HCT116 (cell line): ENCODE data around the gene TEX9. TPM values are rescaled to one million over a fixed set of nuclear protein-coding genes. Genes with fewer than 3 reads are reported as not detected.
"Not testable (repeated sequence)": the region's sequence is repeated elsewhere in the genome, so short reads cannot be mapped to it uniquely, and the experiment has no call there.

Experiments
- ATAC-seq: fragments of 200-7000 bp; cut with Tn5 transposase; 2 replicates; pipeline ENCODE4 v1.9.1; 2020; ENCODE audit warnings: mild to moderate bottlenecking, moderate library complexity
- BruUV-seq: library from RNA; stranded (reverse); fragments of 400-500 nt; replicated peaks from 2 replicates; lab custom pipeline; 2021; lab: Mats Ljungman, UMichigan
- CTCF ChIA-PET: fragments of 300-600 bp; sonication (Branson Sonifier 250); formaldehyde crosslinking; loops from one replicate; lab custom pipeline; 2021; ENCODE audit warnings: antibody characterized with exemption; lab: Charles Lee
- POLR2A ChIA-PET: fragments of 300-600, 350-600 bp; sonication (Branson Sonifier 250); formaldehyde crosslinking; loops from one replicate; lab custom pipeline; 2021; ENCODE audit warnings: antibody characterized with exemption; lab: Charles Lee
- RAD21 ChIA-PET, 2 experiments: fragments of 300-600 bp; sonication (Branson Sonifier 250); formaldehyde crosslinking; loops; one replicate each; lab custom pipeline; 2023; ENCODE audit warnings: low total read pairs in 2 of 2; ENCODE audit not compliant: uncharacterized antibody in 2 of 2, unreplicated experiment in 2 of 2, low non-redundant PET in 1 of 2; lab: Charles Lee
- DNase-seq: peaks from one replicate; pipeline ENCODE4 v3.0.0-alpha.2; 2010; ENCODE audit warnings: low read depth, low spot score
- H2AFZ ChIP-seq: fragments of 200-600 bp; shearing (Covaris generic), sonication (generic); 2 replicates; pipeline ENCODE4 v1.6.1; 2017; ENCODE audit warnings: low read depth, mixed run types, mixed read lengths, antibody characterized with exemption, low read length; ENCODE audit not compliant: poor library complexity, severe bottlenecking
- H3K27ac ChIP-seq: 2 replicates; pipeline ENCODE4 v1.5.1; 2012; ENCODE audit warnings: low read depth, low read length
- H3K27me3 ChIP-seq: fragments of 200-600 bp; sonication (generic); 2 replicates; pipeline ENCODE4 v1.6.1; 2016; ENCODE audit warnings: mixed run types, low read length, mixed read lengths; ENCODE audit not compliant: insufficient read depth
- H3K36me3 ChIP-seq, 2 experiments: fragments of 200-500 bp in 1 of 2; fragments of 200-600 bp in 1 of 2; sonication (Bioruptor generic) in 1 of 2; sonication (generic) in 1 of 2; 2 replicates each; pipeline versions ENCODE4 v1.5.1 to v1.6.1; 2014 to 2016; ENCODE audit warnings: low read length in 2 of 2, inconsistent platforms in 1 of 2, mixed read lengths in 1 of 2, mixed run types in 1 of 2; ENCODE audit not compliant: insufficient read depth in 2 of 2, control insufficient read depth in 1 of 2
- H3K4me1 ChIP-seq, 2 experiments: fragments of 200-600 bp in 1 of 2; sonication (generic) in 1 of 2; 2 replicates each; pipeline versions ENCODE4 v1.5.1 to v1.6.1; 2012 to 2017; ENCODE audit warnings: low read length in 2 of 2, inconsistent platforms in 1 of 2, mild to moderate bottlenecking in 1 of 2, mixed read lengths in 1 of 2, mixed run types in 1 of 2, moderate library complexity in 1 of 2; ENCODE audit not compliant: insufficient read depth in 2 of 2, control insufficient read depth in 1 of 2
- H3K4me2 ChIP-seq: fragments of 200-600 bp; sonication (generic); 2 replicates; pipeline ENCODE4 v1.6.1; 2017; ENCODE audit warnings: mixed run types, low read length, mixed read lengths
- H3K4me3 ChIP-seq, 2 experiments: fragments of 200-600 bp in 1 of 2; sonication (generic) in 1 of 2; replicated peaks in 1 of 2; 2 replicates each; pipeline ENCODE4 v1.5.1; 2011 to 2016; ENCODE audit warnings: low read length in 2 of 2, control low read depth in 1 of 2, low read depth in 1 of 2, mild to moderate bottlenecking in 1 of 2, mixed read lengths in 1 of 2, mixed run types in 1 of 2
- H3K79me2 ChIP-seq: fragments of 200-600 bp; sonication (generic); 2 replicates; pipeline ENCODE4 v1.6.1; 2017; ENCODE audit warnings: mild to moderate bottlenecking, mixed run types, low read length, moderate library complexity, mixed read lengths; ENCODE audit not compliant: insufficient read depth
- H3K9ac ChIP-seq: fragments of 200-600 bp; sonication (generic); 2 replicates; pipeline ENCODE4 v1.6.1; 2016; ENCODE audit warnings: low read length, mixed read lengths
- H3K9me2 ChIP-seq: fragments of 200-600 bp; sonication (generic), shearing (Covaris generic); 2 replicates; pipeline ENCODE4 v1.6.1; 2017; ENCODE audit warnings: mixed run types, mild to moderate bottlenecking, moderate library complexity; ENCODE audit not compliant: insufficient read depth
- H3K9me3 ChIP-seq, 2 experiments: fragments of 200-500 bp in 1 of 2; fragments of 200-600 bp in 1 of 2; sonication (Bioruptor generic) in 1 of 2; sonication (generic) in 1 of 2; 2 replicates each; pipeline ENCODE4 v1.6.1; 2014 to 2017; ENCODE audit warnings: low read length in 2 of 2, mixed read lengths in 2 of 2, inconsistent platforms in 1 of 2, low read depth in 1 of 2, mild to moderate bottlenecking in 1 of 2, mixed run types in 1 of 2, moderate library complexity in 1 of 2; ENCODE audit not compliant: control insufficient read depth in 1 of 2, insufficient read depth in 1 of 2
- H4K20me1 ChIP-seq: fragments of 200-600 bp; sonication (generic), shearing (Covaris generic); 2 replicates; pipeline ENCODE4 v1.6.1; 2017; ENCODE audit warnings: mixed run types, mild to moderate bottlenecking, moderate library complexity; ENCODE audit not compliant: insufficient read depth
- EGR1 ChIP-seq: IDR thresholded peaks from 2 replicates; pipeline ENCODE4 v1.6.1; 2012; ENCODE audit warnings: low read depth
- EZH2phosphoT487 ChIP-seq: fragments of 200-600 bp; IDR thresholded peaks from 2 replicates; pipeline ENCODE4 v1.6.1; 2018; ENCODE audit warnings: antibody characterized with exemption, borderline replicate concordance
- JUND ChIP-seq: IDR thresholded peaks from 2 replicates; pipeline ENCODE4 v1.6.1; 2012
- POLR2A ChIP-seq: IDR thresholded peaks from 2 replicates; pipeline ENCODE4 v1.7.0; 2011; ENCODE audit warnings: borderline replicate concordance; ENCODE audit not compliant: insufficient read depth, insufficient read length; ENCODE audit errors: extremely low read depth
- POLR2AphosphoS5 ChIP-seq: IDR thresholded peaks from 2 replicates; pipeline ENCODE4 v1.6.1; 2011; ENCODE audit warnings: mild to moderate bottlenecking, low read depth, low read length, moderate library complexity
- SIN3A ChIP-seq: IDR thresholded peaks from 2 replicates; pipeline ENCODE4 v1.6.1; 2012; ENCODE audit warnings: low read depth
- SP1 ChIP-seq: IDR thresholded peaks from 2 replicates; pipeline ENCODE4 v1.6.1; 2012; ENCODE audit warnings: low read depth
- SRF ChIP-seq: IDR thresholded peaks from 2 replicates; pipeline ENCODE4 v1.6.1; 2012; ENCODE audit warnings: low read depth
- TCF7L2 ChIP-seq: IDR thresholded peaks from 2 replicates; pipeline ENCODE4 v1.7.0; 2011; ENCODE audit warnings: borderline replicate concordance, inconsistent platforms; ENCODE audit not compliant: insufficient read depth, insufficient read length; ENCODE audit errors: extremely low read depth
- YY1 ChIP-seq: IDR thresholded peaks from 2 replicates; pipeline ENCODE4 v1.6.1; 2011; ENCODE audit warnings: low read length, low read depth, moderate library complexity, mild to moderate bottlenecking; ENCODE audit not compliant: insufficient replicate concordance; ENCODE audit errors: extremely low read depth
- ZBTB33 ChIP-seq: IDR thresholded peaks from 2 replicates; pipeline ENCODE4 v1.6.1; 2011; ENCODE audit warnings: mild to moderate bottlenecking, low read length, moderate library complexity; ENCODE audit not compliant: insufficient replicate concordance; ENCODE audit errors: extremely low read depth
- intact Hi-C: fragments of 100-400 bp; cut with micrococcal nuclease; formaldehyde crosslinking; loops from 2 replicates; pipeline ENCODE4 v1.10.0; 2022
- total RNA-seq: library from RNA; stranded (reverse); gene quantifications from one replicate; pipeline ENCODE4 v1.2.1, GENCODE V29; 2021; ENCODE audit not compliant: unreplicated experiment

TEX9 gene
- total RNA-seq, 1 experiment from 2014 or later: 5.2 TPM

GRCh38 chr15:56369234-56369633, 4.0 kb downstream of the TEX9 start (continued):
- TF ChIP-seq SIN3A (no peak), POLR2AphosphoS5 (no peak), SRF (no peak), YY1 (no peak)

GRCh38 chr15:56371495-56372147, 6.4 kb downstream of the TEX9 start:
- ChIA-PET RAD21 (interaction anchor here in 1 of 2 experiments (0.6 kb wide), 1 partner anchor 733 kb away, joined by 4 read pairs; no protein-coding TSS in a partner anchor), POLR2A (no interaction called here), CTCF (no interaction called here)
- intact Hi-C loops: no loop called here
- no peaks in the 10 kb centered on the region for H3K9me2 ChIP-seq
- no peaks in the 10 kb centered on the region for H3K36me3 ChIP-seq
- no peak overlapping the region for H3K4me2 ChIP-seq
- H2AFZ ChIP-seq: no peak overlapping the region
- DNase-seq (no peak), ATAC-seq (no peak)
- no peaks in the 10 kb centered on the region for H3K27me3 ChIP-seq
- no peaks in the 10 kb centered on the region for H3K9me3 ChIP-seq
- peaks cover 0 to 3% of the 10 kb centered on the region in 2 experiments; a peak in 2 of 4 replicates for H3K4me1 ChIP-seq
- no peaks in the 10 kb centered on the region for H4K20me1 ChIP-seq
- no peak for TF ChIP-seq SIN3A
- no peak for TF ChIP-seq ZBTB33
- no peak for TF ChIP-seq POLR2A
- no peak for TF ChIP-seq EZH2phosphoT487
- no peak for TF ChIP-seq TCF7L2
- no peak for TF ChIP-seq JUND
- TF ChIP-seq POLR2AphosphoS5: no peak
- no peak for TF ChIP-seq EGR1
- TF ChIP-seq SP1: no peak
- no TSS peak for BruUV-seq
- H3K4me3 ChIP-seq: no peak overlapping the region
- H3K27ac ChIP-seq: no peak overlapping the region
- H3K9ac ChIP-seq: no peak overlapping the region
- no peaks in the 10 kb centered on the region for H3K79me2 ChIP-seq

GRCh38 chr15:56374693-56375092, 9.5 kb downstream of the TEX9 start:
- H3K9ac ChIP-seq, H3K79me2 ChIP-seq, H3K36me3 ChIP-seq, H2AFZ ChIP-seq, BruUV-seq, H3K4me1 ChIP-seq, RAD21 ChIA-PET, H3K27me3 ChIP-seq, DNase-seq, POLR2A ChIA-PET, H4K20me1 ChIP-seq, ATAC-seq, H3K27ac ChIP-seq, CTCF ChIA-PET, H3K4me3 ChIP-seq, intact Hi-C loops, H3K9me3 ChIP-seq, H3K4me2 ChIP-seq, H3K9me2 ChIP-seq: not testable (repeated sequence)

GRCh38 chr15:56377822-56378221, 12.6 kb downstream of the TEX9 start:
- H2AFZ ChIP-seq, H3K27ac ChIP-seq, H3K27me3 ChIP-seq, H3K9ac ChIP-seq, H3K9me3 ChIP-seq, BruUV-seq, CTCF ChIA-PET, H3K36me3 ChIP-seq, H3K4me3 ChIP-seq, ATAC-seq, H3K9me2 ChIP-seq, POLR2A ChIA-PET, DNase-seq, H4K20me1 ChIP-seq, H3K79me2 ChIP-seq, H3K4me1 ChIP-seq, RAD21 ChIA-PET, intact Hi-C loops, H3K4me2 ChIP-seq: not testable (repeated sequence)
